GM21390 (cell line): Measurements from ENCODE around the gene NFIC.

Experiments used
- ATAC-seq: cut with Tn5 transposase; IDR thresholded peaks from one replicate; pipeline ENCODE4 v1.9.1; 2021; ENCODE audit not compliant: unreplicated experiment

Gene NFIC

GRCh38 chr19:3358689-3359014 lies 7.7 kb upstream of the NFIC start:
- no peak for ATAC-seq

- peak; percentile 39 for ATAC-seq
Measured at GRCh38 chr19:3359015-3359918, 7.1 kb upstream of the NFIC start.

GRCh38 chr19:3359919-3360420 lies 6.4 kb upstream of the NFIC start:
- no peak for ATAC-seq

- ATAC-seq = no peak
Measured at GRCh38 chr19:3360421-3361383, 5.7 kb upstream of the NFIC start.

- no peak for ATAC-seq
Measured at GRCh38 chr19:3361384-3362216, 4.8 kb upstream of the NFIC start.

- ATAC-seq = no peak
Measured at GRCh38 chr19:3362217-3362906, 4.0 kb upstream of the NFIC start.

- no peak for ATAC-seq
Measured at GRCh38 chr19:3363841-3364500, 2.4 kb upstream of the NFIC start.

- no peak for ATAC-seq
Measured at GRCh38 chr19:3364501-3364858, 1.9 kb upstream of the NFIC start.

GRCh38 chr19:3365093-3365835 lies 1.1 kb upstream of the NFIC start:
- ATAC-seq = no peak

GRCh38 chr19:3366753-3367627 lies 607 bp downstream of the NFIC start:
- no peak for ATAC-seq

GRCh38 chr19:3367628-3368440 lies 1.5 kb downstream of the NFIC start:
- ATAC-seq = no peak

- no peak for ATAC-seq
Measured at GRCh38 chr19:3368441-3368795, 2.0 kb downstream of the NFIC start.

- no peak for ATAC-seq
Measured at GRCh38 chr19:3368848-3369336, 2.5 kb downstream of the NFIC start.

- ATAC-seq = no peak
Measured at GRCh38 chr19:3369337-3370213, 3.2 kb downstream of the NFIC start.

- no peak for ATAC-seq
Measured at GRCh38 chr19:3370214-3370720, 3.9 kb downstream of the NFIC start.
